IPS-20b (cell line): ENCODE measurements around the gene SF3A2.
"Not testable (repeated sequence)": the region's sequence is repeated elsewhere in the genome, so short reads cannot be mapped to it uniquely, and the experiment has no call there.

ENCODE experiments used
- H3K27ac ChIP-seq: one replicate; pipeline ENCODE4 v1.5.1; 2013; ENCODE audit warnings: low read length
- H3K27me3 ChIP-seq: 2 replicates; pipeline ENCODE4 v1.6.1; 2013; ENCODE audit warnings: mild to moderate bottlenecking, low read length, inconsistent platforms; ENCODE audit not compliant: insufficient read depth
- H3K36me3 ChIP-seq: 2 replicates; pipeline ENCODE4 v1.6.1; 2013; ENCODE audit warnings: low read depth, mild to moderate bottlenecking, inconsistent platforms, low read length, moderate library complexity; ENCODE audit not compliant: insufficient read depth
- H3K4me1 ChIP-seq: 2 replicates; pipeline ENCODE4 v1.6.1; 2013; ENCODE audit warnings: mild to moderate bottlenecking, control low read depth, inconsistent platforms, low read length, moderate library complexity; ENCODE audit not compliant: insufficient read depth
- H3K4me3 ChIP-seq: 2 replicates; pipeline ENCODE4 v1.5.1; 2013; ENCODE audit warnings: mild to moderate bottlenecking, low read length, inconsistent platforms
- H3K9ac ChIP-seq: 2 replicates; pipeline ENCODE4 v1.6.1; 2013; ENCODE audit warnings: low read depth, mild to moderate bottlenecking, inconsistent platforms, low read length, moderate library complexity
- H3K9me3 ChIP-seq: 2 replicates; pipeline ENCODE4 v1.6.1; 2013; ENCODE audit warnings: mild to moderate bottlenecking, low read depth, low read length, inconsistent platforms; ENCODE audit not compliant: insufficient read depth

SF3A2 gene

DNA sequence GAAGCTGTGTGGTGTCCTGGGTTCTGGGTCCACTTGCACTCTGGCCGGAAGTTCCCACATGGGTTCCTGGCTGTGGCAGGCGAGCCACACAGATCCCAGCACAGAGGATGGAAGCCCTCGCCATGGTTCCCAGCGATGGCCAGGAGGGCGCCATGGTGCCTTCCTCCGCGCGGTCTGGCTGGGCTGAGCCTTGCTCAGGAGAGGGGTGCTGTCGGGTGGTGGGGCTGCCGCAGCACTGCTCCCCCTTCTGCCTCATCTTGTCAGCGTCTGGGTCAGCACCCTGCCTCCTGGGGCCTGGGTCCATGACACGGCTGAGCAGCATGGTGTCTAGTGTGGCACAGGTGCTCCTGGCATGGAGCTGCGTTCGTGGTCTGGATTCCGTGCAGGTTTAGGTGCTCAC, 39.4 kb upstream of the SF3A2 start:
- Histone ChIP-seq H3K9ac (no peak overlapping the region; the same call in 1 of the 2 replicates), H3K4me3 (no peak overlapping the region), H3K9me3 (no peaks in the 10 kb centered on the region), H3K27ac (no peak overlapping the region), H3K36me3 (peaks cover 26% of the 10 kb centered on the region), H3K4me1 (no peaks in the 10 kb centered on the region), H3K27me3 (no peaks in the 10 kb centered on the region)

DNA sequence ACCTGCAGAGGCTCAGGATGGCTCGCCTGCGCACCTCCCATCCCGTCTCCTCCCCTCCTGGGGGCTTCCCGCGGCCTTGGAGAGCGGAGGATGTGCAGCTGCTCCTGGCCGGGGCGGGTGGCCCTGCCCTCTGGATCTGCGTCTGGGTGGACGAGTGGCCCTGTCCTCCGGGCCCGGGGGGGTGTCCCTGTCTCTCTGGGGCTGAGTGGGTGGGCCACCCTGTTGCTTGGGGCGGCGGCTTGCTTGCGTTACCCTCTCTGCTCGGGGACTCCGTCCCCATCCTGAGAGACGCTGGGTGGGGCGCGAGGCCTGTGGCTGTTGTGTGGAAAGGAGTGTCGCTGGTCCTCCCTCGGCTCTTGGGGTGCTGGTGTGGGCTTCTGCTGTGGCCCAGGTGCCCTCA, 38.3 kb upstream of the SF3A2 start:
- no peak overlapping the region for H3K4me3 ChIP-seq
- H3K9ac ChIP-seq, result no peak overlapping the region
- H3K4me1 ChIP-seq, result no peaks in the 10 kb centered on the region
- H3K9me3 ChIP-seq, result no peaks in the 10 kb centered on the region
- H3K27ac ChIP-seq, result no peak overlapping the region
- no peaks in the 10 kb centered on the region for H3K27me3 ChIP-seq
- peaks cover 21% of the 10 kb centered on the region for H3K36me3 ChIP-seq

DNA sequence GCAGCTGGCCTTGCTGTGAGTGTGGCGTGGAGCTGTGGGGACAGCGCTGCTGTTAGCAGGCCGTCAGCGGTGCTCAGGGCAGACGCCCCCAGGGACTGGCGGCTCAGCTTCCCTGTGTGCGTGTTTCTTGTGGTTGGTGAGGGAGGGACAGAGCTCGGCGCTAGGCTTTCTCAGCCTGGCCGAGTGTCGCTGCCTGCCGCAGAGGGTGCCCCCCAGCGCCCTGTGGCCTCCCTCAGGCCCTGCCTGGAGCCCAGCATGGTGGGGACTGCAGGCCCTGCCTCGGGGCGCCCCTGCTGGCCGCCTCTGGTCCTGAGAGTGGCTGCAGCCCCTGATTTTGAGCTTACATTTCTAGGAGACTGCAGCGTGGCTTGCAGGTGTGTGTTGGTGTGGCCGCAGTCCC, 37.4 kb upstream of the SF3A2 start:
- H3K36me3 ChIP-seq, result peaks cover 21% of the 10 kb centered on the region
- no peaks in the 10 kb centered on the region for H3K9me3 ChIP-seq
- no peak overlapping the region for H3K4me3 ChIP-seq
- no peak overlapping the region for H3K9ac ChIP-seq
- H3K4me1 ChIP-seq, result no peaks in the 10 kb centered on the region
- no peak overlapping the region for H3K27ac ChIP-seq
- H3K27me3 ChIP-seq, result no peaks in the 10 kb centered on the region

DNA sequence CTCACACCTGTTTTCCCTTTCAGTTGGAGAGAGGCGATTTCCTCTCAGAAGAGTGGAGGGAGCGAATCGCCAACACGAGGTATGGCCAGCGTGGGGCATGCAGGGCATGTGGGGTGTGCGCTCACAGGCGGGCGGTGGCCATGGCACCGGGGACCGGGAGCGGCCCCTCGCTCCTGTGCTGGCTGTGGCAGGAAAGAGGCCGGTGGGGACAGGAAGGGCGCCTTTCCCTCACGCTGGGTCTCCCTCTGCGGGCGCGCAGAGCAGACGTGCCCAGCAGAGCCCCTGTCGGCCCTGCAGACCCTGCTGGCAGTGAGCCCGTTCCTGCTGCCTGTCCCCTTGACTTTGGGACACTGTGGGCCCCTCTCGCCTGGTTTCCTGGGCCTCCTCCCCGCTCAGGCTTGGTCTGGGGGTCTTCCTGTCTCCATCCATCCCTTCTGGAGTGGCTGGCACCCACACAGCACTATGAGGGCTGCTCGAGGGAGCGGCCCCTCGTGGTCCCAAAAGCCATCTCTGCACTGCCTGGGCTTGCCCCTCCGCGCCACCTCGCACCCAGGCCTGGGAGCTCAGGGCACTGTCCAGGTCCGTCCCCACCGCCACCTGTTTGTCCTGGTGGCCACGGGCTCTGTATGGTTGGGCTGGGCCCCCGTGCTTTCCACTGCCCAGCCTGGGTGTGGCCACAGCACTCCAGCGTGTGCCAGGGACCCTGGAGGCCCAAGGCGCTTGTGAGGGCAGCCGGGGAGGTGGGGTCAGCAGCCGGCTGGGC, 36.6 kb upstream of the SF3A2 start:
- peaks cover 13% of the 10 kb centered on the region for H3K36me3 ChIP-seq
- no peaks in the 10 kb centered on the region for H3K4me1 ChIP-seq
- no peak overlapping the region for H3K9ac ChIP-seq
- no peak overlapping the region for H3K4me3 ChIP-seq
- H3K27me3 ChIP-seq, result no peaks in the 10 kb centered on the region
- H3K9me3 ChIP-seq, result no peaks in the 10 kb centered on the region
- H3K27ac ChIP-seq, result no peak overlapping the region

DNA sequence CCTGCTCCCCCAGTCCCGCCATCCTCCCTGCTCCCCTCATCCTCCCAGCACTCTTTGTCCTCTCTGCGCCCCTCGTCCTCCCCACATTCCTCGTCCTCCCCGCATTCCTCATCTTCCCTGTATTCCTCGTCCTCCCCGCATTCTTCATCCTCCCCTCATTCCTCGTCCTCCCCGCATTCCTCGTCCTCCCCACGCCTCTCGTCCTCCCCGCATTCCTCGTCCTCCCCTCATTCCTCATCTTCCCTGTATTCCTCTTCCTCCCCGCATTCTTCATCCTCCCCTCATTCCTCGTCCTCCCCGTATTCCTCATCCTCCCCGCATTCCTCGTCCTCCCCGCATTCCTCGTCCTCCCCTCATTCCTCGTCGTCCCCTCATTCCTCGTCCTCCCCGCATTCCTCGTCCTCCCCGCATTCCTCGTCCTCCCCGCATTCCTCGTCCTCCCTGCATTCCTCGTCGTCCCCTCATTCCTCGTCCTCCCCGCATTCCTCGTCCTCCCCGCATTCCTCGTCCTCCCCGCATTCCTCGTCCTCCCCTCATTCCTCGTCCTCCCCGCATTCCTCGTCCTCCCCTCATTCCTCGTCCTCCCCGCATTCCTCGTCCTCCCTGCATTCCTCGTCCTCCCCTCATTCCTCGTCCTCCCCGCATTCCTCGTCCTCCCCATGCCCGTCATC, 35.9 kb upstream of the SF3A2 start:
- H3K4me1 ChIP-seq, H3K9me3 ChIP-seq, H3K27me3 ChIP-seq, H3K36me3 ChIP-seq, H3K9ac ChIP-seq, H3K27ac ChIP-seq, H3K4me3 ChIP-seq: not testable (repeated sequence)

DNA sequence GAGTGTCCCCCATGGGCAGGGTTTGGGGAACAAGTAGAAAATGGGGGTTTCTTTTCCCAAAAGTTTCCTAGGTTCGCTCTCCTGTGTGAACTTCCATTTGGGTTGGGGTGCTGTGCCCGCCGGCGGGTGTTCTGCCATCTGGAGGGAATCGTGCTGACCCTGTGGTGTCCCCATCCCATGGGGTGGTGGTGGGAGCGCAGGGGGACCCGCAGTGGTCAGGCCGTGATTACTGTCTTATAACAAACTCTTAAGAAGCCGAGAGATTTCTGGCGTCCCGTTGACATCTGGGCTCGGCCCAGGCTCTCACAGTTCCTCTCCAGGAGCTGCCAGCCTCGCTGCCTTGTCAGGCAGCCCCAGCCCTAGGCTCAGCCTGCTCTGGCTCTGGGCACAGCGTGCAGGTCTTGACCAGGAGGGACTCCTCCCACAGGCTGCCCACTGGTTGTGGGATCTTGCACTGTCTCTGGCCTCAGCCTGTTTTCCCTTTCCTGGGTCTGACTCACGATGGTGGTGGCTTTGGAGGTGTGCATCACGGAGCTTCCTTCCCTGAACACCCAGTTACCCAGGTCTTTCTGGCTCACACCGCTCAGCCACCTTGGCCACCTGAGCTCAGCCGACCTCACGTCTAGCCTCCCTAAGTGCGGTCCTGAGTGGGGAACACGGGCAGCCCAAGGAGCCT, 35.0 kb upstream of the SF3A2 start:
- Histone ChIP-seq H3K9me3 (no peaks in the 10 kb centered on the region), H3K9ac (no peak overlapping the region), H3K4me3 (no peak overlapping the region), H3K36me3 (peaks cover 10% of the 10 kb centered on the region), H3K27ac (no peak overlapping the region), H3K4me1 (no peaks in the 10 kb centered on the region), H3K27me3 (no peaks in the 10 kb centered on the region)

DNA sequence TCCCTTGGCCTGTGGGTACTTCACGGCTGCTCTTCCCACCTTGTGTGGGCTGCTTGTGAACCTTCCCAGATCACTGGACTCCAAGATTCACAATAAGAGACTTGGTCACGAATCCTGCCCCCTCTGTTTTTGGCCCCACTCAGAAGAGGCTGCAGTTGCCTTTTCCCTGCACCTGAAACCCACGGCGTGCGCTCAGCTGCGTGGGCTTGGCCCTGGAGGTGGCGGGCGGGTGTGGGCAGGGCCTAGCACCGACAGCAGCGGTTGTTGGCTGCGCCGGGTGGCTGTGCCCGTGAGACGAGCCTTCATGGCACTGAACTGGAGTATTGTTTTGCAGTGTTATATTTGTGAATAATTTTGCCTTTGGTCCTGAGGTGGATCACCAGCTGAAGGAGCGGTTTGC, 34.3 kb upstream of the SF3A2 start:
- H3K27ac ChIP-seq, result no peak overlapping the region
- H3K4me1 ChIP-seq, result no peaks in the 10 kb centered on the region
- H3K27me3 ChIP-seq, result no peaks in the 10 kb centered on the region
- peaks cover 13% of the 10 kb centered on the region for H3K36me3 ChIP-seq
- H3K4me3 ChIP-seq, result no peak overlapping the region
- H3K9me3 ChIP-seq, result no peaks in the 10 kb centered on the region
- H3K9ac ChIP-seq, result no peak overlapping the region

DNA sequence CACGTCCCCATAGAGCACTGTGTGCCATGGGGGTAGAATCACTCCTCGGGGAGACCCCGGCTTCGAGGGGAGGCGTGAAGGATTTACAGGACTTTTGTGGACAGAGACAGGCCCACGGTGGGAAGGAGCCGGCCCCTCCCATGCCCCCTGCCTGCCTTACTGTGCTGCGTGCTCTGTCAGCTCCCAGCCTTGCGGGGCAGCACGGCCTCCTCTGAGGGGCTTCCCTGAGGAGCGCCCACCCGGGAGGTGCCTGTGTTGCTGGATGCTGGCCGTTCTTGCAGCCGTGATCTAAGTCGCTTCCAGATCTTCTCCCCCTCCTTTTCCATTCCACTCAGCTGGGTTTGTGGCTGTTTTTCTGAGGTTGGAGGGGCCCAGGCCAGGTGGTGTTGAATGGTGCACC, 29.6 kb upstream of the SF3A2 start:
- no peak overlapping the region for H3K4me3 ChIP-seq
- H3K4me1 ChIP-seq, result no peaks in the 10 kb centered on the region
- H3K9ac ChIP-seq, result no peak overlapping the region
- no peaks in the 10 kb centered on the region for H3K9me3 ChIP-seq
- H3K27me3 ChIP-seq, result no peaks in the 10 kb centered on the region
- H3K27ac ChIP-seq, result no peak overlapping the region
- peaks cover 29% of the 10 kb centered on the region for H3K36me3 ChIP-seq

DNA sequence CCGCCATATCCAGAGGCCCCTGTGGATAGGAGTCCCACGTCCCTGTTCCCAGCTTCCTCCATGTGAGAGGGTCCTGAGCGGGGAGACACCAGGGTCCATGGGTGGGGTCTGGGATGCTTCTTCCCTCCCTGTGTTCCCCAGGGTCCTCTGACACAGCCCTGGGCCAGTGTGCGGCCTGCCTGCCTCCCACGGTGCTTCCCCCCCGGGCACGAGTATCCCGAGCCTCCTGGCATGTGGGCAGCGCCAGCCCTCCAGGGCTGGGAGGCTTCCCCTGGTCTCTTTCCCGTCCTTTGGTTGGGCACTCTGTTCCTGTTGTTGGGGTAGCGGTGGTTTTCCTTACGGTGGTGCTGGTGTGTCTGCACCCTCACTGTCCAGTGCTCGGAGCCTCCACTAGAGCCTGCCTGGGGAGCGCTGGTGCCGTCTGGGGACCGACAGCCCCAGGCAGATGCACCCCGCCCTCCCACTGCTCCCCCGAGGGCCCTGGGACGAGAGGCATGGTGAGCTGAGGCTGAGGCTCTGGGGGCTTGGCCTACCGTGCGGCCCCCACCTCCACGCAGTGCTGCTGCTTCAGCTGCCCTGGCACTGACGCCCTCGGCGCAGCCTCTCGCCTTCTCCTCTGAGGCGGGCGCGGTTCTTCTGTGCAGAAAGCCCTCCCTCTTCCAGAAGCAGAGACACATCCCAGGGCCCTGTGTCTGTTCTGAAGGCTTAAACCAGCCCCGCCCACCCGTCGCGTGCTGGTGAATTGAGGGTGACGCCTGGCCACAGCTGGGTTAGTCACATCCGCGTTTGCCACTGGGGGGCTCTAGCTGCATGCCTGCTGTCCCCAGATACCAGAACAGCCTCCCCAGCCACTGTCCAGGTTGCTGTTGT, 28.4 kb upstream of the SF3A2 start:
- H3K4me3 ChIP-seq, result no peak overlapping the region
- no peaks in the 10 kb centered on the region for H3K27me3 ChIP-seq
- H3K9ac ChIP-seq, result no peak overlapping the region
- H3K36me3 ChIP-seq, result peaks cover 37% of the 10 kb centered on the region
- H3K9me3 ChIP-seq, result no peaks in the 10 kb centered on the region
- no peak overlapping the region for H3K27ac ChIP-seq
- H3K4me1 ChIP-seq, result no peaks in the 10 kb centered on the region

DNA sequence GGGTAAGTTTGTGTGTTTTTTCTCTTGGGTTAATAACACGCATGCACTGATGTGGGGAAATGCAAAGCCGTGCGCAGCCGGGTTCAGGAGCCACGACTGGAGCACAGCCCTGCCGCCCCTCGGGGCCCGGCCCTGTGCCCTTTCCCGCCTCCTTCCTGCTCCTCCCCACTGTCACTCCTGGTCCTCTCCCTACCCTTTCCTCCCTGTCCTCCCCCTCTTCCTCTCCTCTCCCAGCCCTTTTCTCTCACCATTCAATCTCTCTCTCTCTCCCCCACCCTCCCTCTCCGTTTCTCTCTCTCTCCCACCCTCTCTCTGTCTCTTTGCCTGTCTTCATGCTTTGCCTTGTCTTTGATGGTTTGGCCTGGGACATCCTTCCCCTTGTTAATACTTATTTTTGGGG, 27.6 kb upstream of the SF3A2 start:
- no peak overlapping the region for H3K9ac ChIP-seq
- no peaks in the 10 kb centered on the region for H3K27me3 ChIP-seq
- H3K36me3 ChIP-seq, result peaks cover 39% of the 10 kb centered on the region
- H3K4me3 ChIP-seq, result no peak overlapping the region
- H3K4me1 ChIP-seq, result no peaks in the 10 kb centered on the region
- no peaks in the 10 kb centered on the region for H3K9me3 ChIP-seq
- H3K27ac ChIP-seq, result no peak overlapping the region

DNA sequence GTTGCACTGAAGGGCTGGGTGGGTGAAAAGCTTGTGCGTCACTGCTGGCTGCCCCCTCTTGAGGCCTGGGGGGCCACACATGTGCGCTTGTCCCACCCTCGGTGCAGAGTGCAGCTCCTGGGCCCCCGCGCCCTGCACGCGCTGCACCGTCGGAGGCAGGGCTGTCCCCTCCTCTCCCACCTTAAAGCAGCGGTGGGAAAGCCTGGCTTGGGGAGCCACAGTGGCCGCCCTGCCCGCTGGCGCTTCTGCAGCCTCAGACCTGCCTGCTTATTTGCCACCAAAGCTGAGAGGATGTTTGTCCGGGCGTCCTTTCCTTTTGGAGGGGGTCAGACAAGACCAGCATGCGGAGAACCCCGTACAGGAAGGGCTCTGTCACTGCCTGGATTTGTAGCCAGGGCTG, 27.2 kb upstream of the SF3A2 start:
- peaks cover 42% of the 10 kb centered on the region for H3K36me3 ChIP-seq
- no peaks in the 10 kb centered on the region for H3K9me3 ChIP-seq

More for the DNA sequence above, 27.2 kb upstream of the SF3A2 start:
- Histone ChIP-seq H3K4me1 (no peaks in the 10 kb centered on the region), H3K9ac (no peak overlapping the region), H3K27ac (no peak overlapping the region), H3K27me3 (no peaks in the 10 kb centered on the region), H3K4me3 (no peak overlapping the region)
